OCI-LY7 (cell line): Measurements from ENCODE around the gene CLEC18B.

Experiments
- CTCF ChIP-seq: fragments of 200-600 bp; sonication (generic); conservative IDR thresholded peaks from 2 replicates; pipeline ENCODE4 v1.5.1; 2014; ENCODE audit warnings: mild to moderate bottlenecking, antibody characterized with exemption, low read length, moderate library complexity, mixed read lengths
- EZH2phosphoT487 ChIP-seq: fragments of 200-600 bp; sonication (generic); IDR thresholded peaks from 2 replicates; pipeline ENCODE4 v1.6.1; 2018; ENCODE audit warnings: low read depth, borderline replicate concordance, mild to moderate bottlenecking, mixed run types, antibody characterized with exemption, low read length, moderate library complexity, mixed read lengths

DNA sequence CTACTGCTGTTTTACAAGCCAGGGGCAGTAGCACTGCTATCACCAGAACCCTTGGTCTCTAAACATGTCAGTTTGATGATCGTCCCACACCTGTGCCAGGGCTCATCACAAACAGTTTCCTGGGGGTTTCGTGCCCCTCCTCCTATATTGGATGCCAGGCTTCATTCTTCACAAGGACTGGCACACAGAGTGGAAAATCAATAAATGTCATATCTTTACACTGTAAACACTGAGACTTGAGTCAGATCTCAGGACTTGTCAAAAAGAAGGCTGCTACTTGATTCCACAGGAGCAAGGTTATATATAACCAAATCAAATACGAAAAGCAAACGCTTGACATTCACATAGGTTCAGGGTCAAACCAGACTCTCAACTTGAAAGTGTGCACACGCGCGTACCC lies 39.3 kb upstream of the CLEC18B start:
- no peak for TF ChIP-seq CTCF
- no peak for TF ChIP-seq EZH2phosphoT487
